GM19455 (cell line): ENCODE data around the gene CAD.
"Not testable (repeated sequence)": the region's sequence is repeated elsewhere in the genome, so short reads cannot be mapped to it uniquely, and the experiment has no call there.

ENCODE experiments used
- ATAC-seq: cut with Tn5 transposase; IDR thresholded peaks from one replicate; pipeline ENCODE4 v1.9.1; 2021; ENCODE audit not compliant: unreplicated experiment

CAD gene

GRCh38 chr2:27217173-27218121, at the start of gene CAD:
CAD (plus strand) TSS chr2:27217369; CDS start chr2:27217552, 183 bp downstream.
- ATAC-seq = peak; percentile 62

DNA sequence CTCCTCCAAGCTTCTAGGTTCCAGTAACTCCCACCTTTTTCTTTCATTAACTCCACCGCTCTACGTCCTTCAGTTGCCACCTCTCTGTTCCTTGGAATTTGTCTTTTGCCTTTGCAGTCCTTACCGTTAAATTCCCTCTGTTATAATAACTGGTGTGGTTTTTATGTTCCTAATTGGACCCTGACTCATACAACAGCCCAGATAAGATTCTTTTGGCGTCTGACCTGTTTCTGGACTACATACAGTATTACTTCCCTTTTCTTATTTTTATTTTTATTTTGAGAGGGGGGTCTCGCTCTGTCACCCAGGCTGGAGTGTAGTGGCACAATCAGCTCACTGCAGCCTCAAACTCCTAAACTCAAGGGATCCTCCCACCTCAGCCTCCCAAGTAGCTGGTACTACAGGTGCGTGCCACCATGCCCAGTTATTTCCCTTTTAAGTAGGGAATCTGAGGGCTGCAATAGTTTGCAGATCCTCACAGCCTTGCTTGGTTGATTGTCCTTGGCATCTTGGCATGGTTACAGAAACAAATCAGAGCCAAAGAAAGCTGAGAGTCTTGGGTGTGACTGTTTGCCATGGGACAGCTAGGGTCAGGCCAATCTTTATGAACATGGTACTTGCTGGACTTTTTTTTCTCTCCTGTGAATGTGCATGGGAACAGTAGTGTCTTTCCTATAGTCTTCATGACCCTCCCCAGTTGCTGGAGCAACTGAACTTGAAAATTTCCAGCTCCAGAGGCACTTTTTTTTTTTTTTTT, 46.4 kb upstream of the CAD start:
- ATAC-seq = no peak

DNA sequence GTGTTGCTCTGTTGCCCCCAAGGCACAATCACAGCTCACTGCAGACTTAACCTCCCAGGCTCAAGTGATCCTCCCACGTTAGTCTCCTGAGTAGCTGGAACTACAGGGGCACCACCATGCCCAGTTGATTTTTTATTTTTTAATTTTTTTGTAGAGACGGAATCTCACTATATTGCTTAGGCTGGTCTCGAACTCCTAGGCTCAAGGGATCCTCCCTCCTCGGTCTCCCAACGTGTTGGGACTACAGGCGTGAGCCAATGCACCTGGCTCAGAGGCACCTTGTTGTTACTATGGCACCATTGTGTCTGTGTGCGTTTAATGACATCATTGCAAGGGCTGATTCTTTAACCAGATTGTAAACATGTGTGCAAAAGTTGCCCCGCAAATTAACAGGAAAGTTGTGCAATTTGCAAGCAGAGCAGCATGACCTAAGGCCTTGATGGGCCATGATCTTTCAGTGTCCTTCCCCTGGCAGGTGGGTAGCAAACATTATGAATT, 45.8 kb upstream of the CAD start:
- no peak for ATAC-seq

DNA sequence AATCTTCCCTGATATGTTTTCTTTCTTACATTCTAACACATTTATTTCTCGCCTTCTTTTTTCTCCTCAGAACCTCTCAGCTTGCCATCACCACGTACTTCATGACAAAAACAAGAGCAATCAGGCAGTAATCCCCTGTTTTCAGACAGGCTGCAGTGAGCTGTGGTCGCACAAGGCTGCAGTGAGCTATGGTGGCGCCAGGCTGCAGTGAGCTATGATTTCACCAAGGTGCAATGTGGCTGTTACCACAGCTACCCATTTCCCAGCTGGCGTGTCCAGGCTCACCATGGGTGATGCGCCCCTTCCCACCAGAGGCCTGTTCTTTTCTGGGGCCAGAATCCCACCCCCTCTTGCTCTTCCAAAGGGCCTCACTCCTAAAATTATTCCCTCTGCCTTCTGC, 42.5 kb upstream of the CAD start:
- ATAC-seq = no peak

GRCh38 chr2:27175330-27175729, 41.8 kb upstream of the CAD start:
- no peak for ATAC-seq

DNA sequence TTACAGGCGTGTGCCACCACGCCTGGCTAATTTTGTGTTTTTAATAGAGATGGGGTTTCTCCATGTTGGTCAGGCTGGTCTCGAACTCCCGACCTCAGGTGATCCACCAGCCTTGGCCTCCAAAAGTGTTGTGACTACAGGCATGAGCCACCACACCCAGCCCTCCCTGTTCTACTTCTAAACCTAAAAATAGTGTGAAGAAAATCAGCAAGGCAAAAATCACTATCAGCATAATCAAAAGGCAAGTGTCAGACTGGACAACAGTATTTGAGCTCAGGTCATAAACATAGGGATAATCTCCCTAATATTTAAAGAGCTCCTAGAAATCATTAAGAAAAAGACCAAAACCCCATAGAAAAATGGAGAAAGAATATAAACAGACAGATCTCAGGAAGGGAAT, 41.4 kb upstream of the CAD start:
- ATAC-seq = not testable (repeated sequence)

DNA sequence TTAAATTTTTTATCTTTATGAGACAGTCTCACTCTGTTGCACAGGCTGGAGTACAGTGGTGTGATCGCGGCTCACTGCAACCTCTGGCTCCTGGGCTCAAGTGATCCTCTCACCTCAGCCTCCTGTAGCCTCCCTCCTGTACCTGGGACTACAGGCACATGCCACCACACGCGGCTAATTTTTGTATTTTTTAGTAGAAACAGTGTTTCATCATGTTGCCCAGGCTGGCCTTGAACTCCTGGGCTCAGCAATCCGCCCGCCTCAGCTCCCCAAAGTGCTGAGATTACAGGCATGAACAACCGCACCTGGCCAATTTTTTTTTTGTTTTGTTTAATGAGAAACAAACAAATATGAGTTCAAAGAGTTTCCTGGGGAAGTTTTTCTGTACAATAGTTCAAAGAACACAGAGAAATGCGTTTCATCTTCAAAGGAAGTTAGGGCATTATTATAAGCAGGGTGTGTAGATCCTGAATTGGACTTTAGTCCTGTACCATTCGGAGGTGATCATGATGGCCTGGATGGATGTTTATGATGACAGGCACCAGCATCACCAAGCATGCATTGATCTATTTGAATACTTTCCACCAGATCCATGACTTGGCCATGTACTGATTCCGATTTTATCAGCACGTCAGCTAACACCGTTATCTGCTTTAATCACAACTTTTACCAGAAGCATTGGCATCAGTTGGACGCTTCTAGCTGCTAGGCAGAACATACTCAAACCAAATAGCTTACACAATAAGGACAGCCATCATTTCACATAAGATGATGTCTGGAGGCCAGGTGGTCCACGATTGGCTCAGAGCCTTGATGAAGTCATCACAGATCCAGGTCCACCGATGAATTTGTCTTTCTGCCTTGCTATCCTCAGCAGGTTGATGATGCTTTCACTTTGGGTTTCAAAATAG, 39.5 kb upstream of the CAD start:
- no peak for ATAC-seq

- no peak for ATAC-seq
These were observed 38.7 kb upstream of the CAD start for GRCh38 chr2:27178469-27178868.

DNA sequence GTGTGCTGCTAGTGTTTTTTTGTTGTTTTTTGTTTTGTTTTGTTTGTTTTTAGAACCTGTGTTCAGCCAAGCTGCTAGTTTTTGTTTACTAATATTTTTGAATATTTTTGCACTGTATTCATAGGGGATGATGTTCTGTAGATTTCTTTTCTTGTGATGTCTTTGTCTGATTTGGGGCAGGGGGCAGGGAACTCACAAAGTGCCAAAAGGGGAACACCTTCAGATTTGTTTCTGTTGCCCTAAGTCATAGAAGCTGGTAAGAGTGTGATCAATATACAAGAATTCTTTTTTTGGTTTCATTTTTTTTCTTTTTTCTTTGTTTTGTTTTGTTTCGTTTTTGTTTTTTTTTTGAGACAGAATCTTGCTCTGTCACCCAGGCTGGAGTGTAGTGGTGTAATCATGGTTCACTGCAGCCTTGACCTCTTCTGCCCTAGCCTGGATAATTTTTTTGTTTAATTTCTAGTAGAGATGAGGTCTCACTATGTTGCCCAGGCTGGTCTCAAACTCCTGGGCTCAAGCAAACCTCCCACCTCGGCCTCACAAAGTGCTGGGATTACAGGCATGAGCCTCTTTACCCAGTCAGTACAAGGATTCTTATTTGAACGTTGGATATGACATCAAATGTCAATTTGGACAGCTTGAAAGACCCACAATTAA, 37.7 kb upstream of the CAD start:
- ATAC-seq = no peak

- ATAC-seq = no peak
These were observed 34.8 kb upstream of the CAD start for GRCh38 chr2:27182346-27182745.

DNA sequence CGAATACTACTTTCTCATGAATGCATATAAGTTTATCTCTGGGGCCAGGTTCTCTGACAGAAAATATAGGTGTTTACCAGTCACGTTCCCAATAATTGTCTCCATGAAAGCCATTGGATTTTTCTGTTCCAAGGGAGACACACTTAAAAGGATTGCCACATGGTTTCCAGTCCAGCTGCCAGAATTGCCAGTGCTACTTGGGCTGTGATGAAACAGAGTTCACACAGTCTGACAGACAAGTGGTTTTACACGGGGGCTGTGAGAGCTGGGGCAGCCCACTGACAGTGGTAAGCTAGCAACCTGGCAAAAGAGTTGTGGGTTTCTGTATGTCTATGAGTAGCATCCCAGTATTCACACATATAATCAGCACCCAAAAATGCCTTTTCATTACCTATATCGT, 33.1 kb upstream of the CAD start:
- ATAC-seq = no peak

DNA sequence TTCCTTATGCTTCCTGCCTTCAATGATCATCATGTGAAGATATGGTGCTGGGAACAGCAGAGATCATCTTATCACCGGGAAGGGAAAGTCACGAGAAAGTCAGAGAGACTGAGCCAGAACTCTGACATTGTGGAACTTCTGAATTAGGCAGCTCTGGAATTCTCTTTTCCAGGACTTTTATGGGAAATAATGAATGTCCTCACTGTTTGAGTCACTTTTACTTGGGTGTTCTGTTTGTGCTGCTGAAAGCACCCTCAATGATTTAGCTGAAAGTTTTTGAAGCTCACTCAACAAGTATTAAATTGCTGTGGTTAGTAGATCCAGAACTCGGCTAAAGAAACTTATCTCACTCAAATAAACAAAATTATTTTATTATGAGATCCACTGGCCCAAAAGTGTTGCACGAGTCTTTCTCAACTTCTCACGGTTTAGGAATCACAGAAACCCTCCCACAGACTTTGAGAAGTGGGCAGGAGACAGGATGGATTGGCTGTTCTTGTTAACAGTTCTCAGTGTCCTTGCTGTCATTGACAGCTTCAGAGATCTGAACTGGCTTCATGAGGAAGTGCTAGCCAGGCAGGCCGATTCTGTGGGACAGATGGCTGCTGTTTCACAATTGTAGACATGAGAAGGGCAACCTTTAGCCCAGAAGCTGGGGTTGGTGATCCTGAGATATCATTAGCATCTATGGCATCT, 31.7 kb upstream of the CAD start:
- no peak for ATAC-seq

GRCh38 chr2:27186613-27187345, 30.4 kb upstream of the CAD start:
- no peak for ATAC-seq

GRCh38 chr2:27189989-27190388, 27.2 kb upstream of the CAD start:
- no peak for ATAC-seq

- ATAC-seq = no peak
These were observed 25.9 kb upstream of the CAD start for GRCh38 chr2:27191070-27191829.

- ATAC-seq = no peak
These were observed 22.4 kb upstream of the CAD start for GRCh38 chr2:27194538-27195354.

DNA sequence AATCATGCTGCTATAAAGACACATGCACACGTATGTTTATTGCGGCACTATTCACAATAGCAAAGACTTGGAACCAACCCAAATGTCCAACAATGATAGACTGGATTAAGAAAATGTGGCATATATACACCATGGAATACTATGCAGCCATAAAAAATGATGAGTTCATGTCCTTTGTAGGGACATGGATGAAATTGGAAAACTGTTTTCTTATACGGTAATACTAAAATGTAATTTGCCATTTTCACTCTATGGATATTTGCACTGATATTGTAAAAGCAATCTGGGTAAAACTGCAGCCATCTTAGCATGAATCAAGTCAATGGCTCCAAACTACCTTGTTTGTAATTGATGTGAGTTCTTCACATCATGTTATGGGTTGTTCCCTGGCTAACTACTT, 21.4 kb upstream of the CAD start:
- not testable (repeated sequence) for ATAC-seq
